HL-60 (cell line): ENCODE data around the gene HRG.

Source experiments
- CTCF ChIP-seq: IDR thresholded peaks from one replicate; pipeline ENCODE4 v1.5.1; 2011; ENCODE audit warnings: low read length, control low read depth, inconsistent platforms; ENCODE audit not compliant: insufficient read depth
- GABPA ChIP-seq: IDR thresholded peaks from 2 replicates; pipeline ENCODE4 v1.6.1; 2012; ENCODE audit warnings: low read depth
- POLR2AphosphoS5 ChIP-seq: IDR thresholded peaks from 2 replicates; pipeline ENCODE4 v1.6.1; 2012; ENCODE audit warnings: low read depth
- REST ChIP-seq: IDR thresholded peaks from 2 replicates; pipeline ENCODE4 v1.6.1; 2012; ENCODE audit warnings: low read depth; ENCODE audit not compliant: insufficient replicate concordance

GRCh38 chr3:186625600-186626042 is 40.2 kb upstream of the HRG start:
- TF ChIP-seq CTCF (no peak), POLR2AphosphoS5 (no peak), GABPA (no peak), REST (no peak)
